HuH-7.5 (cell line): ENCODE data around the gene DNAJC30.

ENCODE experiments used
- DNase-seq: peaks from one replicate; pipeline ENCODE4 v3.0.0; 2011; ENCODE audit warnings: low spot score

DNAJC30 gene

DNA sequence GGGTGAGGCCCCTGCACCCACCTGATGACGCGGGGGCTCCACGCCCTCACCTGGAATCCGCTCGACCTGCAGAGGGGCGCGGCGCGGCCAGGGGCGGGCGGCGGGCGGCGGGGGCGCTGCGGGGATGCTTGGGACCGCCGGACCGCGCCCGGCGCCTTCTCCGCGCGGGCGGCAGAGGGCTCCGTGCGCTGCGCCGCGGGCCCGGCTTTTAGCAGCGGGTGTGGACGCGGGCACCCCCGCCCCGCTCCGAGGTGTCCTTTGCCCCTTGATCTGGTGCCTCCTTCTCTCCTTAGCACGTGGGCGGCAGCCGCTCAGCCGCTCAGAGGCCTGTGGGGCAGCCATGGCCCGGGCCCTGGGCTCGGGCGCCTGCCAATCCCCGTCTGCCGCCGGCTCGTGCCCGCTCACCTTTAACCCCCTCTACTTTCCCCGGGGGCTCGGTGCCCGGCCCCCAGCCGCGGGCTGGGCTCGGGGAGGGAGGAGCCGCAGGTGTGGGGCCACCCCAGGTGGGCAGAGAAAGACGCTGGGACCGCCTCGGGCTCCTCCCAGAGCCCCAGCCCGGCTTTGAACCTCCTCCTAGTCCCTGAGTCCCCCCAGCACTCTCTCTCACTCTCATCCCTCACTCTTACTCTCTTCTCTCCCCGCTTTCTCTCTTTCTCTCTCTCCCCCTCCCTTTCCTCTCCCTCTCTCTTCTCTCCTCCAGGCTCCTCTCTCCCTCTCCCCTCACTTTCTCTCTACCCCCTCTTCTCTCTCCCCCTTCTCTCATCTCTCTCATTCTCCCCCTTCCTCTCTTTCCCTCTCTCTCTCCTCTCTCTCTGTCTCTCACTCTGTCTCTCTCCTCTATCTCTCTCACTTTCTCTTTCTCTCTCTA lies 35.3 kb downstream of the DNAJC30 start:
- DNase-seq: no peak

GRCh38 chr7:73646785-73647724 lies 36.2 kb downstream of the DNAJC30 start:
- DNase-seq: no peak

DNA sequence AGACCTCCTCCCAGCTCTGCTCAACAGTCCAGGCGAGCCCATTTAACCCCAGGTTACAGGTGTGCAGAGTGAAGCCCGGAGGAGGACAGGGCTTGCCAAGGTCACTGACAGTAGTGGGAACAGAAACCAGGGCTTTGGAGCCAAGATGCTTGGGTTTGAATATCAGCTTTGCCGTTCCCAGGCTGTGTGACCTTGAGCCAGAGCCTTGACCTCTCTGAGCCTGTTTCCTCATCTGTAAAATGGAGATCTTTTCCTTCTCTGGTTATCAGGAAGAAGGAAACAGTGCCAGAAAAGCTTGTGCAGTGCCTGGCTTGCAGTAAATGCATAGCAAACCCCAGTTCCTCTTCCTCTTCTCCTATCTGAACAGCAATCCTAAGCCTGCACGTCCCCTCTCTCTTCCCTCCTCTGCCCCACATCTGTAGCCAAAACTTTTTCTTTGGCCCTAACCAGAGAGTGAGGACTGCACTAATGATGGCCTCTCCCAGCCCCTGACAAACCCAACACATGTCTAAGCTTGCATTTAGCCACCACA lies 37.5 kb downstream of the DNAJC30 start:
- no peak for DNase-seq

DNA sequence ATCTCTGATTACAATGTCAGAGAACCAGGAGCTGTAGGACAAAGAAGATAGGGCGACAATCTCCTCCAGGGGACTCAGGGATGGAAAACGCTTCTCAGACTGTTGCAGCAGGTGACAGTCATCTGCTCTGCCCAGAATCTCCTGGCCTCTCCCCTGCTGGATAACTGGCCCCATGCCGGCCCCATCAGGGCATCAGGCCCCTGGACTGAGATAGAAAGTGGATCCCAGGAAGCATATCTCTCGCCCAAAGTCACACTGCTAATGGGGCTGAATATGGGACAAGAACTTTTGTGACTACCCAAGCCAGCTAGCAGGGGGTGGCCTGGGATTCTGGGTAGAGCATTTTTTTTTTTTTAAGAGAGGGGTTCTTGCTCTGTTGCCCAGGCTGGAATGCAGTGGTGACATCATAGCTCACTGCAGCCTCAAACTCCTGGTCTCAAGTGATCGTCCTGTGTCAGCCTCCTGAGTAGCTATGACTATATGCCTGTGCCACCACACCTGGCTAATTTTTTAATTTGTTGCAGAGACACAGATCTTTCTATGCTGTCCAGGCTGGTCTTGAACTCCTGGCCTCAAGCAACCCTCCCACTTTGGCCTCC lies 38.5 kb downstream of the DNAJC30 start:
- DNase-seq: no peak

- no peak for DNase-seq
These were observed 40.4 kb downstream of the DNAJC30 start for GRCh38 chr7:73642834-73643233.

DNA sequence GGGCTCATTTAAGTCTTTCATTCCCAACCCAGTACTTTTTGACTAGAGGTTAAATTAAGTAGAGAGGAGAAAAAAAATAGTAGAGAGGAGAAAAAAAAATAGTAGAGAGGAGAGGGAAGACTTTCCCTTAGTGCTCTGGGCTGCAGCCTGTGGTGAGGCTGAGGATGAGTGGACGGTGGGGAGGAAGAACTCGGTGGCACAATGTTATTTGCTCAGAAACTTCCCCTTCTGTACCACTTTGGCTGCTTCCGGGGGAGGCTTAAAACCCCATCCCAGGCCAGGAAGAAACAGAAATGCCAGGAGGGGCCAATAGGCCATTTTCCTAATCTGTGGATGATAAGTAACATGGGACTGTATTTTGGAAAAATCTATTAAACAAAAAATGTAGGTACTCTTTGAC lies 44.3 kb downstream of the DNAJC30 start:
- no peak for DNase-seq

GRCh38 chr7:73635428-73636200 lies 47.6 kb downstream of the DNAJC30 start:
- DNase-seq: no peak

DNA sequence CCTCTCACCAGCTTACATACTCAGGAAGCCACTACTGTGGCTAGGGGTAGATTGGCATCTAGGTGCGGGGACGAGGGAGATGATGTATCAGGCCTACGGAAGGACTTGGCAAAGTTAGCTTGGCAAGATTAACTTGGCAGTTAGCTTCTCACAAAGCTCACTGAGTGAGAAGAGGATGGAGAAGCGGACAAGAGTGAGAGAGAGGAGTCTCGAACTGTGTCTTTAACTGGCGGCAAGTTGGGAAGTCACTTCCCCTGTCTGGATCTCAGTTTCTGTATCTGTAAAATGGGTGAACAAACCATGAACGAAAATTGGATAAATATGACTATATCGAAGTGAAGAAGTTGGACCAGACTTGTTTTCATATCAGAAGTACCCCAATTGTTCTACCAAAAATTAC lies 49.4 kb downstream of the DNAJC30 start:
- no peak for DNase-seq

- no peak for DNase-seq
These were observed 49.9 kb downstream of the DNAJC30 start for GRCh38 chr7:73633323-73633722.

- no peak for DNase-seq
These were observed 51.7 kb downstream of the DNAJC30 start for GRCh38 chr7:73631558-73631957.
